Colon (tissue), 2 donors: ENCODE measurements around the gene SRD5A3.
A peak's percentile ranks its signal among the peaks of the same experiment; 100 is the strongest.

ENCODE experiments used
- FAIRE-seq: peaks from 2 replicates; lab custom pipeline; 2012; peaks lifted over from hg19 to GRCh38; lab: Jason Lieb, UNC
- donor health status: control.
- donor health status: control.

Gene SRD5A3

DNA sequence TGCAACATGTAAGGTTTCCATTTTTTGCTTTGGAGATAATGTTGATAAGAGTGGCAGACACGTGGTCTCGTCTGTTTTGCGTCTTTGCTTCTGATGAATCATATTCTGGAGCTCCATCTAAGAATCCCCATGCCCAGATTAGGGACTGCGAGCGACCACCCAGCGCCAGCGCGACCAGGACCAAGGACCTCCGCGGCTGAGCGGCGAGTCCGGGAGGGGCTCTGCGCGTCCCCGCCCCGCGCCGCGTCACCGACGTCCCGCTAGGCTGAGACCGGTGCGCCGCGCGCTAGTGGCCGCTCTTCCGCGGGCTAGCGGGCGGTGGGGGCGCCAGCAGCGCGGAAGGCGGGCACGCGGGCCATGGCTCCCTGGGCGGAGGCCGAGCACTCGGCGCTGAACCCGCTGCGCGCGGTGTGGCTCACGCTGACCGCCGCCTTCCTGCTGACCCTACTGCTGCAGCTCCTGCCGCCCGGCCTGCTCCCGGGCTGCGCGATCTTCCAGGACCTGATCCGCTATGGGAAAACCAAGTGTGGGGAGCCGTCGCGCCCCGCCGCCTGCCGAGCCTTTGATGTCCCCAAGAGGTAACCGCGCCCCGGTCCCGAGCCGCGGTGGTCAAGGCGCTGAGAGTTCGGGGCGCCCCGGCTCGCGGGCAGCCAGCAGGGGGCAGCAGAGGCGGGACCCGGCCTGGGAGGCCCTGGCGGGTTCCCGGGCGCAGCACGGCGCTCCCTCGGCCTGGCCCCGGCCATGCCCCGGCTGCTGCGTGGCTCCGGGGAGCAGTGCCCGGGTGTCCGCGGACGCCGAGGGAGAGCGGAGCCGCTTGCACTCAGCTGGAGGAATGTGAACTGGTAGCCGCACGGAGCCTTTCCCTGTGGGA is at the start of gene SRD5A3:
SRD5A3 (plus strand) TSS at position 263 of the 871 bp plus-strand sequence; CDS start at position 358, 95 bp downstream.
- FAIRE-seq = no peak

DNA sequence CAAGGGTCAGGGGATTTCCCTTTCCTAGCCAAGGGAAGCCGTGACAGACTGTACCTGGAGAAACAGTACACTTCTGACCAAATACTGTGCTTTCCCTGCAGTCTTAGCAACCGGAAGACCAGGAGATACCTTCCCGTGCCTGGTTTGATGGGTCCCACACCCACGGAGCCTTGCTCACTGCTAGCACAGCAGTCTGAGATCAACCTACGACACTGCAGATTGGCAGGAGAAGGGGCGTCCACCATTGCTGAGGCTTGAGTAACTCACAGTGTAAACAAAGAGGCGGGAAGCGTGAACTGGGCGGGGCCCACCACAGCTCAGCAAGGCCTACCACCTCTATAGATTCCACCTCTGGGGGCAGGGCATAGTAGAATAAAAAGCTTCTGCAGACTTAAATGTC is 48.7 kb upstream of the SRD5A3 start:
- no peak for FAIRE-seq

DNA sequence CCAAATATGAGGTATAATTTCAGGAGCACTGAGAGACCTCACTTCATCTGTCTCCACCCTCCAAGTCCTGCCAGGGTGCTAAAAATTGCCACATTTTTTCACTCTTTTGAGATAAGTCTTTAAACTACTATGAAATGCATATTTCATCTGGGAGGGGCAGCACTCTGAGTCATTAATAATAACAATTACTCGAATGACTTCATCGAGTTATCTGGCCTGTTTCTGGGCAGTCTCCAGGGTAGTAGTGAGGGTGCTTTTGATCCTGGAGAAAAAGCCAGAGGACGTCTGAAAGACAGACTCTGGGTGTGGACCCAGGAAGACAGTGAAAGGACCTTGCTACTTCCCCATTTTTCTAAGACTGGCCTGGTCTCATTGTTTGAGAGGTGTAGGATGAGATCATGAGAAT is 42.3 kb upstream of the SRD5A3 start:
- no peak for FAIRE-seq

DNA sequence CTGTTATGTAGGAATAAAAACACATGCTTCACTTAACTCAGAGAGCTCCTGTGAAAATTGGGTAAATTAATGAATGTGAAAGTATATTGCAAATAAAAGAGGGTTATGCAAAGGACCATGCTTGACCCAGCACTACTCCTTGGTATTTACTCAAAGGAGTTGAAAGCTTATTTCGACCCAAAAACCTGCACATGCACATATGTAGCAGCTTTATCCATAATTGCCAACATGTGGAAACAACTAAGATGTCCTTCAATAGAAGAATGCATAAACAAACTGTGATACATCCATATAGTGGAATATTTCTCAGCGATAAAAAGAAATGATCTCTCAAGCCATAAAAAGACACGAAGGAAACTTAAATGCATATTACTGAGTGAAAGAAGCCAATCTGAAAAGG is 41.7 kb upstream of the SRD5A3 start:
- FAIRE-seq = no peak

DNA sequence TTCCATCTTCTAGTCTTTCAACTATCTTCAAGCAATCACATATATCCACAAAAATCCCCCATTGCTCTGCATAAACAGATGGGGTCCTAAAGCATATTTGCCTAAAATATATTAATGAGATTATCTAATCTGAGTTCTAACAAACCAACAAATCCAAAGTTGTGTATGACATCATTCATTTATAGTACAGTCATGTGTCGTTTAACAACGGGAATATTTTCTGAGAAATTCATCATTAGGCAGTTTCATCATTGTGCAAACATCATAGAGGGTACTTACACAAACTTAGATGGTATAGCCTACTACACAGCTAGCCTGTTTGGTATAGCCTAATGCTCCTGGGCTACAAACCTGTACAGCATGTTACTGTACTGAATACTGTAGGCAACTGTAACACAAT is 38.0 kb upstream of the SRD5A3 start:
- FAIRE-seq = no peak

DNA sequence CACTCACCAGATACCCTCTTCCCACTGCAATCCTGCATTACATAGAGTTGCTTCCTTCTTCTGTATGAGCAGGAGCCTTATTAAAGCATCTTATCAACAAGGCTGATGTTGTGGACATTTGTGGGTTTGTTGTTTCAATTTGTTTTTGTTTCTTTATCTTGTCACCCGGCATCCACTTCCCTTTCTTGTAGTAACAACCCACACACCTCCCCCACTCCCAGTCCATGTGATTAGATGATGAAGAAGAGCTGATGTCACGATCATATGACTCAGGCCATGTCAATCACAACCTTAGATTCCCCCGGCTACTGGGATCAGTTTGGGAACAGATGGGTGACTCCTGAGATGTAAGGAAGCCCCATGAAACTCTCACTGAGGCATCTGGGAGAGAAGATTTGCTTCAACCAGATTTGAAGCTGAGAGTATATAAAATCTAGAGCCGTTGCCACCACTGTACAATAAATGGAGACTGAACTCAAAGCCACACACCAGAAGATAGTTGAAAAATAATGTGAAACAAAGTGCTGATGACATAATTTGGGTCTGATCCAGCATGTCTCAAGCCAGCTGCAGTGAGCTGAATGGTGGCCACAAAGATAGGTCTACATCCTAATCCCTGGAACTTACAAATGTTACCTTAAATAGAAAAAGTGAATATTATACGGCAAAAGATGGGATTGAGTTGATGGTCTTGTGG is 34.1 kb upstream of the SRD5A3 start:
- FAIRE-seq = no peak

DNA sequence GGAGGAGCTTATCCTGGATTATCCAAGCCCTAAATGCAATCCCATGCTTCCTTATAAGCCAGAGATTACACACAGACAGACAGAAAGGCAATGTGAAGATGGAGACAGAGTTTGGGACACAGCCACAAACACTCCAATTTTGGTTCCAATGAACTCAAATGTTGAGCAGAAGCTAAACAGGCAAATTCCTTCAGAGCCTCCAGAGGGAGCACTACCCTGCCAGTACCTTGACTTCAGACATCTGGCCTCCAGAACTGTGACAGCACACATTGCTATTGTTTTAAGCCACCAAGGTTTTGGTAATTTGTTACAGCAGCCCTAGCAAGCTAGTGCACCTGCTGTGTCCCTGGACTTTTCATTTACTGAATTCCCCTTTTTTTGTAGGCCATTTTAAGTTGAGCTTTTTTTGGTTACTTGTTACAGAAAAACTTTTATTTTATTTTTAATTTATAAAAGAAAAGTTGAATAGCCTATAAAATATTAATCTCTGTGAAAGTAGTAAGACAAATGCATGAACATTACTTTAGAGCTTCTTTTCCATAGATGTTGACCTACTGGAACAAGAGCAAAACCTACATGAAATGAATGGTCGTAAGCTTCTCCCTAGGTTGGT is 33.4 kb upstream of the SRD5A3 start:
- FAIRE-seq = no peak

DNA sequence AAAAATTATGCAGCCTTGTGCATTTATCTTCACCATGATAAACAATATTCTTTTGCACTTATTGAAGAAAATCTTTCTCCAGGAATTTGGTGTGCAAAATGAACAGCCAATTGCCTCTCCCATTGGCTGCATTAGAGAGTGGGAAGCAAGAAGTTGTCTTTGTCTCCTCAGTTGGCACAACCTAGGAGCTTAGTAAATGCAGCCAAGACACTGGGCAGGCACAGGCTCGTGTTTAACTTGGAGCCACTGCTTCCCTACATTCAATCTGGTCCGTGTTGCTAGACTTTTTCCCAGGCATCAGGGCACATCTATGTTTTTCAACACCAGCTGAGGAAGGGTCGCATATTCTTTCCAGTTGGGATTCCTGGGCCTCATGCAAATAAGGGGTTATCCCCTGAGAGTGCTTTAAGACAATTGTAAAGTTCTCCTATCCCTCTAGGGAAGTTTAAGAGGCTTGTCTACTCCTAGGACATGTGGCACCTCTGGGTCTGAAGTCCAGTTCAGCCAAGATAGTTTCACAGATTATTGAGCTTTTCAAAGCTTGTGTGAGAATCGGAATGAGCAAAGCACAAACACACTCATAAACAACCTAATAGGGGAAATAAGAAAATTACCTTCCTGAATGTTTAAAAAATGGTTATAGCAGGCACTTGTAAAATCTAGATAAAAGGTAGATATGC is 31.8 kb upstream of the SRD5A3 start:
- no peak for FAIRE-seq

DNA sequence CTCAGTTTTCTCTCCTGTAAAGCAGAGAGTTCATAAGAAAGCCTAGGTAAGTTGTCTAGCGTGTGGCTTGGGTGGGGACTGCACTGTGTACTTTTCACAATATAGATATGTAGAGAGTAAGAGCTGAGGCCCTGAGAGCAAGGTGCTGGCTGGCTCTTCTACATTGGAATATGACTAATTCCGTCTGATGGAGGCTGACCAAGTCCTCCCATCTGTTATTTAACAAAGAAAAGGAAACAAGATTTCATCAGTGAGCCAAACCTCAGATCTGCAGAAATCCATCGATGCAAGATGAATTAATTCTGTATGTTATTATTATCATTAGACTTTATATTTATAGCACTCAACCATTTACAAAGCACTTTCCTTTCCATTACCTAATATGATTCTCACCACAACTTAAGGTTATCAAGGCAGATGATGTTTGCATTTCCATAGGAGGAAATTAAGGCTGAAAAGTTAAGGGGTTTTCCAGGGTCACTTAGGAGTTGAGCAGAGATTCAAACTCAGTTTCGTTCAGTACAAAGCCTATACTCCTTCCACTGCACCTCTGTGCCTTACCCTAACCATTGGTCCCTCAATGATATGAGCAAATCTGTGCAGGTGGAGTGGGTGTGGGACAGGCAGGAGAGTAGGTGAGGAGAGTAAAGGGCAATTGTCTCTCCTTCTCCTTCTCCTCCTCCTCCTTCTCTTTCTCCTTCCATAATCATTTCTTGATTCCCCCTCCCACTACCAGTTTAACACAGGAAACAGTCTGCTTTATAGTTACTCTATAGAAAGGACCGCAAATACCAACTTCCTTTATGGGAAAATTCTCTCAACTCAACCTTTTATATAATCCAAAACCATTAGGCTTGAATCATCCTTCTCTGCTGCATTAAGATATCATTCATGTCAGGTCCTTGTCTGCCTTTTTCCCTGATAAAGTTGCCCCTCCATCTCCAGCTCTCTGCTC is 27.6 kb upstream of the SRD5A3 start:
- no peak for FAIRE-seq

DNA sequence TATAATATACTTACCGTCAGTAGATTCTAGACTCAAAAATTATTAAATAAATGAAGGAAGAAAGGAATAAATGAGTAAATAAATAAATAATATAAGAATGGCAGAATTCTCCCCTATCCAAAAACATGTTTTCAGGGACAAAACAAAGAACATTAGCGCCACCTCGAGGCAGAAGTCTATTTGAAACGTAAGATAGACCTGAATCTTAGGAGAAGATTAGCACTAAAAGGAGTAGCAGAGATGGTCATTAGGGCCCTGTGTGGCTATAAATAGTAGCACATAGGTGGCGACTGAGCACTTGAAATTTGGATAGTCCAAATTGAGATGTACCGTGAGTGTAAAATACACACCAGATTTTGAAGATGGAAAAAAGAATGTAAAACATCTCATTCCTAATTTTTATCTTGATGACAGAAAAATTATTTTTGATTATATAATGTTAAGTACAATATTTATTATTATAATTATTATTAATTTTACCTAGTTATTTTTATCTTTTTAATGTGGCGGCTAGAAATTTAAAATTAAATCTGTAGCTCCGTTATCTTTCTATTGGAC is 24.3 kb upstream of the SRD5A3 start:
- peak; percentile 10 for FAIRE-seq

DNA sequence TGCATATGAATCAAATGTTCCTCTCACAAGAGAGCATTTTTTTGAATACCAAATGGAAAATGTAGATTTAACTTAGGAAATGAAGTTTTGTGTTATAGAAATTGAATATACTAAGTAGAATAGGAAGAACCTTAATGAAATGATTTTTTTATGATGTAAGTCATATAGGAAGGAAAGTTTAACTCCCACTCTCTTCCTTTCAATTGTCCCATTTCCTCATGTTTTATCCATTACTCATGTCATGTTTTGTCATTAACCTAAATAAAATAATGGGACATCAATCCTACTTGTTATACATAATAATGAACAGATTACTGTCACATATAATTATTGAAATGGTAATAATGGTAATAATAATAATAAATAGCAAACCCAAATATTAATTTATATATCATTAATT is 22.7 kb upstream of the SRD5A3 start:
- FAIRE-seq = no peak

DNA sequence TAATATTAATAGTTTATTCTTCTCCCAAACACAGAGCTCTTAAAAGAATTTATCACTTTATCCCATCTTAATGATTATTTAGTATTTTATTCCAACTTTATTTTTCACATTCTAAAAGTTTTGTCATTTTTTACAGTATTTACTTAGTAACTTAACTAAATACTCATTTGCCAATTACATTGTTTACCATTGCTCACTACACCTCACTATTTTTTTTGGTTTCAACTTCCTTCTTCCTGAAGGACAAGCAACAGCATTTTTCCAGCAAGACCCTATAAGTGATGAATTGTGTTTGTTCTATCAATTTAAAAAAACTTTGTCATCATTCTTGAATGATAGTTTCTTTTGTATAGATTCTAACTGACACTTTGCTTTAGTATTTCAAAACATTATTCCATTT is 19.4 kb upstream of the SRD5A3 start:
- FAIRE-seq = no peak

DNA sequence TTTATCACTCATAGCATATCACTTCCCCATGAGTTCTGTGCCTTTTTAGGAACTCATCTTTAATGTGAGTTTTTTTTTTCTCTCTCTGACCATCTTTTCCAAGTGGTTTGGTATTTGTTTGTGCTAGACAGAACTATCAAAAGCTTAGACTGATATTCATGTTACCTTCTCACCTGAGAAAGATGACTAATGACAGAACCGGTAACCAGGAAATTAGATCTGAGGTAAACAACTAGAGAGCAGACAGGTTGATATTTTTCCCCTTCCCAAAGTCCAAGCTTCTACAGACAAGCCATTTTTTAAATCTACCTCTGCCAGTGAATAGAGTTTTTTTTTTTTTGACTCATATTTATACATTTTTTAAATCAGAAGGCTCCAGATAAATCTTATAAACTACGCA is 17.0 kb upstream of the SRD5A3 start:
- FAIRE-seq = no peak

DNA sequence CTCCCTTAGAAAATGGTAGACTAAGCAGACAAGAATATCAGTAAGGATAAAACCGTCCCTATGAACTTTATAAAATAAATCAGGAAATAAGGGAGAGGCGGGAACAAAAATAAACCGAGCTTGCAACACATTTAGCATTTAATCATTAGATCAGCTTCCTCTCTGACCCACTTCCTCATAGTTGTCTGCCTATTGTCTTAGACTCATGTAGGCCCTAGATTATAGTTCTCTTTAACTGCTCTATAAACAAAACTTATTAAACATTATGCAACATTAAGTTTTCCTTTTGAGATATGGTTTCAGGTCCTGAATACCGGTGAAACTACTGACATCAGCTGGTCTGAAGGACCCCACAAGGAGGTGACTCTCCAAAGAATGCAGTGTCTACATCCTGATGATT is 15.8 kb upstream of the SRD5A3 start:
- no peak for FAIRE-seq

DNA sequence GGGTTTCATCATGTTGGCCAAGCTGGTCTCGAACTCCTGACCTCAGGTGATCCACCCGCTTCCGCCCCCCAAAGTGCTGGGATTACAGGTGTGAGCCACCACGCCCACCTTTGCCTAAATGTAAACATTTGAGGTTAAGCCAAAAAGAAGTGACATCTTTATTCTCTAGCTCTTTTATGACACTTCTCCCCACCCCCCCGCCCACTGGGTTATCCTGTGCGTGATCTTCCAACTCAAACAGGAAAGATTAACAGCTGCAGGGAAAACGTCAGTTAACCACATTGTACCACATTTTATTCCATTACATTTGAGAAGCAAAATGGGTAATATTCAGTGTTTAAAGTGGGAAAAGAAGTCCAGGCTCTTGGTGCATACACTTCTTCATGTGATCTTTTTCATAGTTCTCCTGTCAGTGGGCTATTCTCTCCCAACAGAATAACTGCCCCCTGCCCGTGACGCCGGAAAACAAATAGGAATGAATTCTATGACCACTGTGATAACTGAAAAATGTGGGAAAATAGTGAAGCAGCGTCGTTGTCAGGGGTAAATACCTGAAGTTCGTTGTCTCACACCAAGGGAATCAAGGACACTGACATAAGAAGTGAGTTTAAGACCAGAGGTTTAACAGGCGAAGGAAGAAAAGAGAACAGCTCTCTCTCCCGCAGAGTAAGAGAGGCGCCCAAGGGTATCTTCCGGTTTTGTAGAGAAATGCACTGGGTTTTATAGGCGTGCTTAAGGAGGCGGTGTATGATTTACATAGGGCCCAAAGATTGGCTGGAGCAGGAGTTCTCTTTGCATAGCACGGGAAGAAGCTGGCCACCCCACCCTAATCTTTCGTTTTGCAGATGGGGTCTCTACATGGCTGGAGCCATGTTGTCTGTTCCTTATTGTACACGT is 9.7 kb upstream of the SRD5A3 start:
- no peak for FAIRE-seq

DNA sequence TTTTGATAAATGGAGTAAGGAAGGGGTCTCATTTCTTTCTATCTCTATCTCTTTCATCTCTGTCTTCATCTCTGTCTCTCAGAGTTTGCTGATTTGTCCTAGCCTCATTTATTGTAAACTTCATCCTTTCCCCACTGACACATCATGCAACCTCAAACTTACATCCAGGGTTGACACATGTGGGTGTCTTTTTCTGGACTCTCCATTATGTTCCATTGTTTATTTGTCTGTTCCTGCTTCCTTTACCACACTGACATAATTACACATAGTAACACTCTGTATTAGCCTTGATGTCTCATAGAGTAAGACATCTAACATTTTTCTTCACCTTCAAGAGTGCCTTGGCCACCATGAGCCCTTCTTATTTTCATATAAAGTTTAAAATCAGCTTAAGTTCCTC is 8.1 kb upstream of the SRD5A3 start:
- no peak for FAIRE-seq

DNA sequence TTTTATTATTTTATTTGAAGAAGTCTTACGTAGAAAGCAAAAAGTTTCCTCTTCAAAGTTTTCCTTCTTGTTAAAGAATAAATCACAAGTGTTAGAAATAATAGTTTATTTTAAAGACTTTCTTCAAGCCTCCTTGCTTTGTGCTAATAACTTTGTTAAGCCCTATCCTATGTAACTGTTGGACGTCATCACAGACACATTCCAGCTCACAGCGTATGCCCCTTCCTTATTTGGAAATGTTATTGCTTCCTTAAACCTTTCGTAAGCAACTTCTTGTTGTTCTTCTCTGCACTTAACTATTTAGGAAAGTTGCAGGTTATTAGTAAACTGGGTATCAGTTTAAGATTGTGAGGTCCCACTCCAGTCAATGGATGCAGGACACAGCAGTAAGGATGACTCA is 7.6 kb upstream of the SRD5A3 start:
- FAIRE-seq = no peak

DNA sequence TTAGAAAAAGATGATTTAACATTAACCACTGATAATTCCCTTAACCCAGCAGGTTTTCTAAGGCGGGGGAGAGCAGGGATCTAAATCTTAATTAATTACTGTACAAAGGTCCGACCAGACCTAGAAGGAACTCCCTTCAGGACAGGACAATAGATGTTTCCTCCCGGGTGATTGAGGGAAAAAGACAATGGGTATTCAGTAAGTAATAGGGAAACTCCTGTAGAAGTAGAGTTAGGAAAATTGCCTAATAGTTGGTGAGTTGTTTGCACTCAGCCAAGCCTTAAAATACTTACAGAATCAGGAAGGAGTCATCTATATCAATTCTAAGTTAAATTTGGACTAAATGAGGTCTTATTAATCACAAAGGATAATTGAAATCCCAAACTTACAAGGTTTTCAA is 5.8 kb upstream of the SRD5A3 start:
- FAIRE-seq = no peak

DNA sequence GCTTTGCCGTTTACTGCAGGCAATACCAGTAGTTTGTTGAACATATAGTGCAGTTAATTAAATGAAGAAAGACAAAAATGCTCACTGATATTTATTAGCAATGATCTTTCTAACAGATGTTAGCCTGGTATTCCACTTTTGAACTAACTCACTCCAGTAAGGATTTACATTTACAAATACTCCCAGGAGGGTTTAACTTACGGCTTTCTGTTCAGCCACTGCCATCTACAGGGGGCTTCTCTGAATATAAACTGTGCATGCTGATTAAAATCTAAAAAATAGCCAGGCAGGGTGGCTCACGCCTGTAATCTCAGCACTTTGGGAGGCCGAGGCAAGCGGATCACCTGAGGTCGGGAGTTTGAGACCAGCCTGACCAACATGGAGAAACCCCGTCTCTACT is 2.2 kb upstream of the SRD5A3 start:
- FAIRE-seq = no peak

DNA sequence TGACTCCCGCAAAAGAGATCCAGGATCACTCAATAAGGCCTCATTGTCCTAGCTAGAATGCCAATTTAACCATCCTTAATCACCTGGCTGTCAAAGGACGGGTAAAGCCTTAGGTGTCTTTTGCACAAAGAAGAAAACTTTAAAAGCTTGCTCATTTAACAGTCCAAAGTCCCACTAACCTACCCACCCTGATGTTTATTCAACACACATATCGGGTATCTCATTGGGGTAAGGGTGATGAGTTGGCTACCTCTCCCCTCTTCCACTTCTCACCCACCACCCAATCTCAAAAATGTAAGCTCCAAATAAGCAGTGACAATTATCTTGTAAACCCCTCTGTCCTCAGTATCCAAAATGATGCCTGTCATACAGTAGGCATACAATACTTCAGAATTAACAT is 988 bp upstream of the SRD5A3 start:
- FAIRE-seq = no peak
